K562 (cell line): ENCODE data around the gene MLYCD. TPM values are rescaled to one million over a fixed set of nuclear protein-coding genes. Genes with fewer than 3 reads are reported as not detected.

Experiments used
- ELF2 ChIP-seq: fragments of 250-450 bp; sonication (Bioruptor Pico); IDR thresholded peaks from 2 replicates; pipeline ENCODE4 v1.5.0; 2021; ENCODE audit warnings: mild to moderate bottlenecking
- EP300 ChIP-seq: IDR thresholded peaks from 2 replicates; pipeline ENCODE4 v1.6.1; 2012; ENCODE audit warnings: low read length, improper control_type of control experiment
- FOSL1 ChIP-seq: fragments of 200-800 bp; sonication (Bioruptor generic); conservative IDR thresholded peaks from 2 replicates; pipeline ENCODE4 v1.6.1; 2016; ENCODE audit warnings: missing genetic modification characterization, missing compliant biosample characterization
- GMEB1 ChIP-seq: fragments of 250-450 bp; sonication (Bioruptor Pico); IDR thresholded peaks from 2 replicates; pipeline ENCODE4 v1.4.0; 2020; ENCODE audit warnings: mild to moderate bottlenecking
- JUNB ChIP-seq: fragments of 450-650 bp; formaldehyde crosslinking; conservative IDR thresholded peaks from 2 replicates; pipeline ENCODE4 v1.4.0; 2020; ENCODE audit warnings: mild to moderate bottlenecking
- KLF10 ChIP-seq: fragments of 250-450 bp; sonication (Bioruptor Pico); IDR thresholded peaks from 2 replicates; pipeline ENCODE4 v1.6.1; 2021; ENCODE audit warnings: matching md5 sums
- MECOM ChIP-seq: fragments of 250-450 bp; sonication (Bioruptor Pico); IDR thresholded peaks from 2 replicates; pipeline ENCODE4 v1.8.0; 2022; ENCODE audit warnings: inconsistent platforms
- MYBL2 ChIP-seq, 2 experiments: fragments of 450-650 bp in 1 of 2; sonication (generic) in 1 of 2; formaldehyde crosslinking in 1 of 2; IDR thresholded peaks; 2 replicates each; pipeline versions ENCODE4 v1.6.1 to v1.8.1; 2017 to 2022; ENCODE audit warnings: borderline replicate concordance in 1 of 2, inconsistent platforms in 1 of 2, low read depth in 1 of 2, mild to moderate bottlenecking in 1 of 2, missing genetic modification reagents in 1 of 2, moderate library complexity in 1 of 2
- NFATC3 ChIP-seq: fragments of 450-650 bp; IDR thresholded peaks from 2 replicates; pipeline ENCODE4 v1.6.1; 2017; ENCODE audit warnings: mild to moderate bottlenecking
- POLR2H ChIP-seq: IDR thresholded peaks from 2 replicates; pipeline ENCODE4 v1.6.1; 2016; ENCODE audit warnings: missing genetic modification characterization, low read depth, mild to moderate bottlenecking, control low read depth, missing compliant biosample characterization, moderate library complexity
- PTBP1 ChIP-seq: fragments of 200-400 bp; formaldehyde crosslinking; IDR thresholded peaks from 2 replicates; pipeline ENCODE4 v1.6.1; 2017; ENCODE audit warnings: low read depth, low read length
- TRIM24 ChIP-seq, 2 experiments: fragments of 450-650 bp; IDR thresholded peaks; 2 replicates each; pipeline ENCODE4 v1.6.1; 2016
- YY1 ChIP-seq, 3 experiments: IDR thresholded peaks; 2 replicates each; pipeline ENCODE4 v1.6.1; 2011; ENCODE audit warnings: low read length in 2 of 3, mild to moderate bottlenecking in 2 of 3, moderate library complexity in 2 of 3, borderline replicate concordance in 1 of 3, control low read depth in 1 of 3, low read depth in 1 of 3; ENCODE audit not compliant: insufficient read depth in 3 of 3, insufficient replicate concordance in 2 of 3, control insufficient read depth in 1 of 3, insufficient read length in 1 of 3; ENCODE audit errors: extremely low read depth in 1 of 3
- ZBTB2 ChIP-seq: fragments of 450-650 bp; IDR thresholded peaks from 2 replicates; pipeline ENCODE4 v1.6.1; 2016; ENCODE audit warnings: antibody characterized with exemption
- ZNF146 ChIP-seq: IDR thresholded peaks from one replicate; pipeline ENCODE4 v1.6.1; 2018; ENCODE audit warnings: missing compliant biosample characterization; ENCODE audit not compliant: unreplicated experiment
- polyA plus RNA-seq, 8 experiments: library from polyadenylated mRNA; depleted of rRNA in 4 of 8; stranded (reverse) in 5 of 8; unstranded in 3 of 8; fragments of >200 nt; fragmentation: Nextera tagmentation in 2 of 8; fragmentation: Illumina TruSeq in 1 of 8; extraction: Ambion mirVana in 2 of 8; extraction: Trizol in 1 of 8; gene quantifications; 2 replicates each; pipeline versions ENCODE4 v1.2.1 to v1.2.3, GENCODE V29; 2011 to 2014; ENCODE audit warnings: inconsistent platforms in 1 of 8, missing spikeins in 1 of 8
- total RNA-seq, 7 experiments: library from RNA; depleted of rRNA in 6 of 7; stranded (reverse); fragments of >200 nt in 6 of 7; fragmentation: Illumina TruSeq in 2 of 7; extraction: Trizol in 2 of 7; gene quantifications; 2 replicates each; pipeline versions ENCODE4 v1.2.1 to v1.2.3, GENCODE V29; 2011 to 2021; ENCODE audit warnings: low replicate concordance in 1 of 7
- TF ChIP-seq, protein P1 (sequence below), 3 experiments: fragments of 200-800 bp in 1 of 3; sonication (Bioruptor generic) in 1 of 3; sonication (generic) in 1 of 3; formaldehyde crosslinking in 1 of 3; IDR thresholded peaks; 2 replicates each; pipeline versions ENCODE4 v1.6.1 to v1.8.0; 2016 to 2022; ENCODE audit warnings: mild to moderate bottlenecking in 2 of 3, missing compliant biosample characterization in 2 of 3, missing genetic modification characterization in 2 of 3, missing genetic modification reagents in 1 of 3
- TF ChIP-seq, protein P2 (sequence below): IDR thresholded peaks from 3 replicates; pipeline ENCODE4 v1.6.1; 2011; ENCODE audit warnings: borderline replicate concordance, mild to moderate bottlenecking, moderate library complexity; ENCODE audit not compliant: insufficient read length; ENCODE audit errors: extremely low read depth
- TF ChIP-seq, protein P3 (sequence below): fragments of 250-450 bp; sonication (Bioruptor Pico); IDR thresholded peaks from 2 replicates; pipeline ENCODE4 v1.8.0; 2021; ENCODE audit warnings: moderate library complexity, mild to moderate bottlenecking, inconsistent platforms

MLYCD gene
- total and polyA plus RNA-seq, 9 of the 15 experiments (the other 6 are each of a cell fraction or from before 2014, with no cell fraction given): 0.15 to 2.0 (median 1.0) TPM

GRCh38 chr16:83952940-83953795 is 54.3 kb downstream of the MLYCD start, which contains the start of gene OSGIN1 (continued):
- TF ChIP-seq ZBTB2: no peak
- TF ChIP-seq KLF10: no peak
- TF ChIP-seq GMEB1 (CRISPR knock-in tag): no peak
- no peak for TF ChIP-seq NFATC3
- TF ChIP-seq, protein P1, sequence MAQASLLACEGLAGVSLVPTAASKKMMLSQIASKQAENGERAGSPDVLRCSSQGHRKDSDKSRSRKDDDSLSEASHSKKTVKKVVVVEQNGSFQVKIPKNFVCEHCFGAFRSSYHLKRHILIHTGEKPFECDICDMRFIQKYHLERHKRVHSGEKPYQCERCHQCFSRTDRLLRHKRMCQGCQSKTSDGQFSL (CRISPR knock-in tag; IDR thresholded peaks at IDR 0.05): no peak
- TF ChIP-seq, protein P1 (tag; IDR thresholded peaks at IDR 0.05): no peak
- TF ChIP-seq ZNF146 (CRISPR knock-in tag): no peak
- no peak for TF ChIP-seq TRIM24 (IDR thresholded peaks at IDR 0.05)
- peak in 1 of 3 experiments; percentile 40 for TF ChIP-seq YY1 (IDR thresholded peaks at IDR 0.05; ENCODE audit: borderline replicate concordance in 1 of 3, control insufficient read depth in 1 of 3, extremely low read depth in 1 of 3, insufficient read depth in 3 of 3, insufficient read length in 1 of 3, insufficient replicate concordance in 2 of 3, low read depth in 1 of 3, low read length in 2 of 3)
- TF ChIP-seq ELF2 (CRISPR knock-in tag): no peak
- no peak for TF ChIP-seq PTBP1
- TF ChIP-seq MECOM (CRISPR knock-in tag): no peak
- TF ChIP-seq, protein P2, sequence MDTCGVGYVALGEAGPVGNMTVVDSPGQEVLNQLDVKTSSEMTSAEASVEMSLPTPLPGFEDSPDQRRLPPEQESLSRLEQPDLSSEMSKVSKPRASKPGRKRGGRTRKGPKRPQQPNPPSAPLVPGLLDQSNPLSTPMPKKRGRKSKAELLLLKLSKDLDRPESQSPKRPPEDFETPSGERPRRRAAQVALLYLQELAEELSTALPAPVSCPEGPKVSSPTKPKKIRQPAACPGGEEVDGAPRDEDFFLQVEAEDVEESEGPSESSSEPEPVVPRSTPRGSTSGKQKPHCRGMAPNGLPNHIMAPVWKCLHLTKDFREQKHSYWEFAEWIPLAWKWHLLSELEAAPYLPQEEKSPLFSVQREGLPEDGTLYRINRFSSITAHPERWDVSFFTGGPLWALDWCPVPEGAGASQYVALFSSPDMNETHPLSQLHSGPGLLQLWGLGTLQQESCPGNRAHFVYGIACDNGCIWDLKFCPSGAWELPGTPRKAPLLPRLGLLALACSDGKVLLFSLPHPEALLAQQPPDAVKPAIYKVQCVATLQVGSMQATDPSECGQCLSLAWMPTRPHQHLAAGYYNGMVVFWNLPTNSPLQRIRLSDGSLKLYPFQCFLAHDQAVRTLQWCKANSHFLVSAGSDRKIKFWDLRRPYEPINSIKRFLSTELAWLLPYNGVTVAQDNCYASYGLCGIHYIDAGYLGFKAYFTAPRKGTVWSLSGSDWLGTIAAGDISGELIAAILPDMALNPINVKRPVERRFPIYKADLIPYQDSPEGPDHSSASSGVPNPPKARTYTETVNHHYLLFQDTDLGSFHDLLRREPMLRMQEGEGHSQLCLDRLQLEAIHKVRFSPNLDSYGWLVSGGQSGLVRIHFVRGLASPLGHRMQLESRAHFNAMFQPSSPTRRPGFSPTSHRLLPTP: no peak
- no peak for TF ChIP-seq POLR2H (tag)
- peak; percentile 93 for TF ChIP-seq FOSL1 (tag)
- TF ChIP-seq, protein P3, sequence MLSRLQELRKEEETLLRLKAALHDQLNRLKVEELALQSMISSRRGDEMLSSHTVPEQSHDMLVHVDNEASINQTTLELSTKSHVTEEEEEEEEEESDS (CRISPR knock-in tag): no peak
- TF ChIP-seq EP300: peak; percentile 48
- no peak for TF ChIP-seq JUNB
- TF ChIP-seq MYBL2 (IDR thresholded peaks at IDR 0.05; ENCODE audit: low read depth): no peak
- no peak for TF ChIP-seq MYBL2 (CRISPR knock-in tag; IDR thresholded peaks at IDR 0.05; ENCODE audit: borderline replicate concordance)
